Astrocyte (in vitro differentiated cells and primary cell): ENCODE results near the gene RASGRP3.

Experiments used
- CTCF ChIP-seq: IDR thresholded peaks from 2 replicates; pipeline ENCODE4 v1.5.1; 2011; ENCODE audit warnings: low read depth, mild to moderate bottlenecking, inconsistent platforms, low read length, moderate library complexity; ENCODE audit not compliant: insufficient read depth
- EZH2 ChIP-seq: IDR thresholded peaks from 2 replicates; pipeline ENCODE4 v1.6.1; 2012; ENCODE audit warnings: mild to moderate bottlenecking, low read length, inconsistent platforms; ENCODE audit not compliant: insufficient read depth

DNA sequence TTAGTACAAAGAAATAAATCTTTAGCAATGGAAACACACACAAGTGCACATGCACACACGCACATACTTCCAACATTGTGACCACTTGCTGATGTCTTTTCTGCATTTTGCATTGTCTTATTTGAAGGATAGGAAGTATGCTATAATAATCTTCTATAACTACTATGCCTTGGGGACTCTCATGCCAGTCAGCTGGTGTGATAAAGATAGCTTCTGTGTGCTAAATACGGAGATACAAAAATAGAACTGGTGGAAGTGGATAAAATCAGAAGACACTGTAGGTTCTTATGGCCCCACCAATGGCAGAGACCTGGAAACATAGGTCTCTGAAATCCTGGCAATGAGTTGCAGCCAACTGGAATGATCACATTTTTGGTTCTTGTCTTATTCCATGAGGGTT is 31.5 kb upstream of the RASGRP3 start:
- TF ChIP-seq EZH2 (no peak), CTCF (no peak)
